GM21515 (cell line): Measurements from ENCODE around the gene TRIM54.
"Not testable (repeated sequence)": the region's sequence is repeated elsewhere in the genome, so short reads cannot be mapped to it uniquely, and the experiment has no call there.

Source experiments
- ATAC-seq: cut with Tn5 transposase; IDR thresholded peaks from one replicate; pipeline ENCODE4 v1.9.1; 2021; ENCODE audit not compliant: unreplicated experiment

Gene TRIM54

DNA sequence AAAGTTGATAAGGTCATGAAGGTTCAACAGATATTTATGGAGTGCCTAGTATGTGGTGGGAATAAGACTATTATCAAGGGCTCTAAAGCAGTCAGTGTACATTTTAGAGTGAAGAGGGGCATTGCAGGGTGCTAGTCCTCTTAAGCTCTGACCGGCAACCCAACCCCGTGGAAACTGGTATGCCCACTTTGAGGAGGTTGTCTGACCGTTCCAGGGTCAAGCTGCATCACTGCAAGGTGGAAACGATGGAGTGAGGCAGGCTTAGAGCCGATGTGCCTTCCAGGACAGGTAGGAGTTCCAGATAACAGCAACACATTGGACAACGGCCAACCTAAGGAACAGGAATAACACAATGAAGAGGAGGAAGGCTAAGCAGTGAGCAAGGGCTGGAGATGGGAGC is 27.4 kb downstream of the TRIM54 start:
- ATAC-seq: no peak

DNA sequence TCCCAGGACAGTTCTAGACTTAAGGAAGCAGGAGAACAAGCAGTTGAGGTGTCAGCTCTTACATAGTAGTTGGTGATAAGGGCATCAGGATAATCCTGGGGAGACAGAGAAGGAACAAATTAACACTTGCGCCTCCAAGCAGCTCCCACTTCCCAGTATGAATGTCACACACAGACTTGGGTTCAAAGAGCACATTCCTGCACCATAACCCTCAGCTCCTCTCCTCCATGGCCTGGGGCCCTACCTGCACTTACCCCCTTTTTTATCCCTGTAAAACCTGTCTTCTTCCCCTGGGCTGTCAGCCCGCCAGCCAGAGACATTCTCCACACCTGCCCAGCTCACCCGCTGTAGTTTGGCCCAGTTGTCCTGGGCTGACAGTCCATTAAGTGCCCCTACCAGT is 29.9 kb downstream of the TRIM54 start:
- no peak for ATAC-seq

DNA sequence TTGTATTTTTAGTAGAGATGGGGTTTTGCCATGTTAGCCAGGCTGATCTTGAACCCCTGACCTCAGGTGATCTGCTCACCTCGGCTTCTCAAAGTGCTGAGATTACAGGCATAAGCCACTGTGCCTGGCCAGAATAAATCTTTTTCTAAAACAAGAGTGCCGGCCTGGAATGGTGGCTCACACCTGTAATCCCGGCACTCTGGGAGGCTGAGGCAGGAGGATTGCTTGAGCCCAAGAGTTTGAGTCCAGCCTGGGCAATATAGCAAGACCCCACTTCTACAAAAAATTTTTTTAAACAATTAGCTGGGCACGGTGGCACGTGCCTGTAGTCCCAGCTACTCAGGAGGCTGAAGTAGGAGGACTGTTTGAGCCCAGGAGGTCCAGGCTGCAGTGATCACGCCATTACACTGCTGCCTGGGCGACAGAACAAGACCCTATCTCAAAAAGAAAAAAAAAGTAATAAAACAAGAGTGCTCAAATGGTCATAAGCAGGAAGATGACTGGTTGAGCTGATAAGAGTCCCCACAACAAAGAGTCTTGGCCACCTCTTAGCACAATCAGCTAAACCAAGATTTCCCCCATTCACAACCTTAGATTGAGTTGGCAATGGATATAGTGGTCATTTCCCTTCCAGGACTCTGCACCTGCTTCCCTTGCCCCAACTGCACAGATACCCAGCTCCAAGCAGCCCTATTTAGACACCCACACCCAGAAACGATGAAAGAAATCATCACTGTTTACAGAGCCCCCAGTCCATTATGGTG is 31.8 kb downstream of the TRIM54 start:
- ATAC-seq: no peak

DNA sequence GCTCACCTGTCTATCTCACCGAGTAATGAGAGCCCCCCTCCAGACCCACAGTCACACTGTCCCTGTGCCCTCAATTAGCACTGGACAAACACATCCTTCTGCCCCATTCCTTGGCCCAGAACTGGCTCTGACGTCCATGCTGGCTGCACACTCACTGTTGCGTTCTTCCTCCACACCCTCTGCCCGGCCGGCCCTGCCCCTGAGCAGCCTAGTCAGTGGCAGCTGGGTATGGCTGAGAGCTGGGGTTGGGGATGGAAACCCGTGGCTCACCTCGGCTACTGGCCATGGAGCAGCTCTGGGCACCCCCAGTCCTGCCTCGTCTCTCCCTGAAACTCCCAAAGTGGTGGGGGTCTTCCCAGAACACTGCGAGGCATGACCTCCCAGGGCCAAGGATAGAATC is 32.5 kb downstream of the TRIM54 start:
- no peak for ATAC-seq

DNA sequence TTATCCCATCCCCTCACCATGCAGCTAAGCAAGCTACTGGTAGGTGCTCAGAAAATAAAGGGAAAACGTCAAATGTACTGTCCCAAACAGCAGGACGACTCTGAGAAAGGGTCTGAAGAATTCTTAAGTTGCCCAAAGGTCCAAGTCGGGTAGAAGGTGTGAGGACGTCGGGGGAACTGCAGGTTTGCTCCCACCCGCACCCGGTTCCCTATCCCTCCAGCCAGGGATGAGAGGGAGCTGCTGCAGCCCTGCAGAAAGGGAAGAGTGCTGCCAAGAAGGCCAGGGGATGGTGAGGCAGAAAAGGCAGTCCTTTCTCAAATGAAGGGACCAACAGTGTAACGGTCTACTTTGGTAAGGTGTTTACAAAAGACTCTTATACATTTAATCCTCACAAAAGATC is 32.9 kb downstream of the TRIM54 start:
- ATAC-seq: no peak

DNA sequence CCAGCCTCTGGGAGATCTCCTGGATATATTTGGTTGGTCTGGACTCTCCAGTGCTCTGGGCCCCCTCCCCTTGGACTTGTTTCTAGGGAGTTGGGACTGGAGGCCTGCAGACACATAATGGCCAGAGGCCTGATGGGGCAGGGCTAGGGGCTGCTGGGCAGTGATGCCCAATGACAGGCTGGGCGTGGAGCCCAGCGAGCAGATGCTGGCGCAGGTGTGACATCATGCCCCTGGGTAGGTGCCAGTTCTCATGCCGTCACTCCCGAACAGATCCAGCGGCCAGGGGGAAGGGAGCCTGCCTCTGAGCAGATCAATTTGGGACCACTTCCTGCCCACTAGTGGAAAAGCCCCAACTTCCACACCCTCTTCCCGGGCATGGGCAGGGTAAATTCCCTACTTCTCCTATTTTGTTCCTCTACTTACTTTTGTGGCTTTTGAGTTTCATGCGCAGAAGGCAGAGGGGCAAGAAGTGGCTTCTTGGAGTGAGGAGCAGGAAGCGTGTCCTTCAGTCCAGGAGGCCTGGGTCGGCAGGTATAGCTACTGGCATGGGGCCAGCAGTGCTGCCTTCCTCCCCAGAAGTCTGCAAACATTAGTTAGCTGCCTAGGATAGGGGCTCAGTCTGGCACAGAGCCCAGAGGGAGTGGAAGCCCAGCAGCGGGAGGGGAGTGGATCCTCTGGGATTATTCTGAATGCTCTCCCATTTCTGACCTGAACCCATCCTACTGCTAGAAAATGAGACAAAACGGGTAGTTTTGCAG is 34.6 kb downstream of the TRIM54 start:
- ATAC-seq: no peak

DNA sequence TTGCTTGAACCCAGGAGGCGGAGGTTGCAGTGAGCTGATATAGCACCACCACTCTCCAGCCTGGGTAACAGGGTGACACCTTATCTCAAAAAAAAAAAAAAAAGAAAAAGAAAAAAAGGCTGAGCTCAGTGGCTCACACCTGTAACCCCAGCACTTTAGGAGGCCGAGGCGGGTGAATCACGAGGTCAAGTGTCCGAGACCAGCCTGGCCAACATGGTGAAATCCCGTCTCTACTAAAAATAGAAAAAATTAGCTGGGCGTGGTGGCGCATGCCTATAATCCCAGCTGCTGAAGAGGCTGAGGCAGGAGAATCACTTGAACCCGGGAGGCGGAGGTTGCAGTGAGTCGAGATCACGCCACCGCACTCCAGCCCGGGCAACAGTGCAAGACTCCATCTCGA is 37.6 kb downstream of the TRIM54 start:
- ATAC-seq: not testable (repeated sequence)

DNA sequence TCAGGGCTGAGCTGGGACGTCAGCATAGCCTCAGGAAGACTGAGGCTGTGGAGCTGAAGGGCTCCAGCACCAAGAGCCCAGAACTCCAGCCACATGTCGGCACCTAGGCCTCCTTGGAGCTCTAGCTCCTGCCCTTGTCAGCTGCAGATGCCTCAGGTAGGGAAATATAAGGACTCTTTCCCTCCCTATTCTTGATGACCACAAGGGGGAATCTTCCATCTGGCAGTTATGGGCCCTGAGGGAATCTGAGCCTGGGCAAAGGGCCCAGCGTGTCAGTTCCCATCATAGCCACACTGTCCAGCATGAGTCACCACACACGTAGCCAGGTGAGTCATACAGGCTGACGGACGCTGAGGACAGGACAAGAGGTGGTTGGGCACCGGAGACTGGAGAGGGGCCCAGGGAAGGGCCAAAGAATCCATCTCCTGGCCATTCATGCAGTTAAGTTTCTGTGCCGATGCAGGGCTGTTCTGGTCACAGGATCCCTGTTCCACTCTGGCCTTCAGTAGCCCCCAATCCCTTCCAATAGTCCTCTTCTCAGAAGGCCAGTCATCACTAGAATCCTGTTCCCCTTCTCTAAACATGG is 38.8 kb downstream of the TRIM54 start:
- no peak for ATAC-seq

DNA sequence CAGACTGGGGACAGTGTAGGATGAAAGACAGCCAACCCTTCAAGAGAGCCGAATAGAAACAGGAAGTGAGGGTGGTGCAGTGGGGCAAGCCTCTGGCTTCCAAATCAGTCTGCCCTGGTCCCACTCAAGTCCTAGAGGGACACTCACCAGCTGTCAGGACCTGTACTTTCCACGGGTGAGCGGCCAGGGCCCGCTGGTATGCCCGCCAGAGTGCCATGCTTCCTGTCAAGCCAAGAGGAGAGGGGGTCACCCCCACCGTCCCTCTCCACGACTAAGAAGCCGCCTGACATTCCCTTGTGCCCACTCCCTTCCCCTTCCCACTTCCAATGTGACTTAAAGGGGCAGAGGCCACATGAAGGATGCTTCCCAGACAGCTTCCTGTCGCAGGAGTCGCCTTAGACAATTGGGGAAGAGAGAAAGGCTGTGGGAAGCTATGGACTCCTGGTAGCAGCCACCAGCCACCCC is 40.1 kb downstream of the TRIM54 start:
- ATAC-seq: peak; percentile 6

DNA sequence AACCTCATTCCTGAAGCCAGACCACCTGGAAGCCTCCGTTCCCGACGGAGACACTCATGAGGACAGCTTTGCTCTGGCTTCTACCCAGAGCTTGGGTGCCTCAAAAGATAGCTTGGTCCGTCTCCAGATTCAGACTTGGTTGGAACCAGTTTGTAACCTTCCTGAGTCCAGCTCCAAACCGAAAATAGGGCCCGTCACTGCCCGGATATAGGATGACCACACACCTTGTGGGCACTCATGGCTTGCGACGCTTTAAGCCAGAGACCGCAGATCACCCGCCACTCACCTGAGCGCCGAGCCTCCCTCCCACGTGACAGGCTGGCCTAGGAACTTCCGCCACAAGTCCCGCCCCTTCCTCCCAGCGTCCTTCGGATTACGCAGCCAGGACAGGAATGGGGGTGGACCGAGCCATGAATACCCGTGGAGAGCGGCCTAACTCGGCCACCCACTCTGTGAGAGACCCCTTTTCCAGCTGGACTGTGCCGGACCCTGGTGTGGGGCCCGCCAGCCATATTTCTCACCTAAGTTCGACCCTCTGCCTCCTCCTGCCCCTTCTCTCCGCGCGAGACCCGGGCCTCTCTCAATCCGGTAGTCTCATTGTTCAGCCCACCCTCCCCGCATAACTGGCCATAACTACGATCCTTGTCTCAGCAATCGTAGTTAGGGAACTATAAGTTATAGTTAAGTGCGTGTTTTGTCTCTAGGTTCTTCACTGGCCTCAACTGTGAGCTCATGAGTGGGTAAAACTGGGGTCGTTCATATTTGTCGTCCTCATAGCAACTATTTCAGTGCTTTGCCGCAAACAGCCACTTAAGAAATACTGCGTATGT is 40.8 kb downstream of the TRIM54 start, which contains the start of gene MPV17:
Gene MPV17 (minus strand): TSS at position 332 of the 830 bp plus-strand sequence. CDS start 580 bp downstream, outside the sequence.
- ATAC-seq: peak; percentile 88

DNA sequence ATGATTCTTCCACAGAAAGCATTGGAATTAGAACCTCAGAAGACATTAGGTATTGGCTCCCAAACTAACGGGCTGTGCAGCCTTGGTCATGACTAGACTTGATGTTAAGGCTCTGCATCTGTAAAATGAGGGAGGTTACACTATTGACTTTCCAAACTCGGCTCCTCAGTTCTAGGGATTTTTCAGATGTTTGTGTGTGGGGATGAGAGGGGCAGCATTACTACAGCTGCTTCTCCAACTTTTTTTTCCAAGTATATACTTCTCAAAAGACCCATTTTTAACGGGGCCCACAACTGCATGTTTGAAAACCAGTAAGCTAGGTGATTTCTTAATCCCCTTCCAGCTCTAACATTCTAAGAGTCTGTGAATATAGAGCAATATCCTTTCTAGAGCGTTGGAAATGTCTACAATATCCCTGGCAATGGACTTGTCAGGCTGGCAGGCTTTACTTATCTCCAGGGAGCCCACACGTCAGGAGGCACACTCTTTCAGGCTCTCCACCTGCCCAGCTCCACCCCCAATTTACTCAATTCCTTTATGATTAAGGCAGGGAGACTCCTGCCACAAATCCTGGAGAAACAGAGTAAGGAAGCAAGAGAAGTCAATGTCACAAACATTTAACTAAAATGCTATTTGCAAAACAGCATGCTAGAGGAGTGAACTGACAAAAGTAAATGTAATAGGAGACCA is 41.5 kb downstream of the TRIM54 start:
- ATAC-seq: no peak

DNA sequence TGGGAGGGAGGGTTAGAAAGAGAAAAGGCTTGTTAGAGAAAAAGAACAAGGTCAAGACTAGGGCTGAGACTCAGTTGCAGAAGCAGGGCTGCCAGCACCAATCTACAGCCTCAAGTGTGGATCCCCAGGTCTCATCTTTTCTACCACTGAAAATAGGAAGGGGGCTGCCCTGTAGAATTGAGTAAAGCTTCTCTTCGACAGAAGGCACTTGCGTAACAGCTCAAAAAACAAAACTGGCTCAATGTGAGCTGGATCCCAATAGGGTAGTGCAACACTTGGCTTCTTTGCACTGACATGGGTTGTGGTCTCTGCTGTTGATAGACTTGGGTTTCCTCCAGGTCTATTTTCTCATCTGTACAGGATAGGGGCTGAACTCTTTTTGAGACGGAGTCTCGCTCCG is 42.5 kb downstream of the TRIM54 start:
- no peak for ATAC-seq

DNA sequence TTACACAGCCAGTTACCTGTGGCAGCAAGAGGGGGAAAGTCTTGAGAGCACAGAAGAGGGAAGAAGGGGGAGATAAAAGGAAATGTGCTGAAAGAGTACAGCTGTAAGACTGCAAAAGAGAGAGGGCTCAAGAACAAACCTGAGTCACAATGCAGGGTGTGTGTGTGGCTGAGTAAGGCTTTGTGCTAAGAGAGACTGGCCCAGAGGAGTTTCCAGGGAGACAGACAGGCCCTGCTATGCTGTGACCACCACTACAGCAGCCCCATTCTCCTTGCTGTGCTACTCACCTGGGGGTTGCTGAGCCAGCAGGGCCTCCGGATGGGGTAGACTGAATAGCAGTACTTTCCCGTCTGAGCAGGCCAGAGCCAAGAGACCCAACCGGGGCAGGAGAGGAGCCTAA is 53.1 kb downstream of the TRIM54 start:
- ATAC-seq: no peak

DNA sequence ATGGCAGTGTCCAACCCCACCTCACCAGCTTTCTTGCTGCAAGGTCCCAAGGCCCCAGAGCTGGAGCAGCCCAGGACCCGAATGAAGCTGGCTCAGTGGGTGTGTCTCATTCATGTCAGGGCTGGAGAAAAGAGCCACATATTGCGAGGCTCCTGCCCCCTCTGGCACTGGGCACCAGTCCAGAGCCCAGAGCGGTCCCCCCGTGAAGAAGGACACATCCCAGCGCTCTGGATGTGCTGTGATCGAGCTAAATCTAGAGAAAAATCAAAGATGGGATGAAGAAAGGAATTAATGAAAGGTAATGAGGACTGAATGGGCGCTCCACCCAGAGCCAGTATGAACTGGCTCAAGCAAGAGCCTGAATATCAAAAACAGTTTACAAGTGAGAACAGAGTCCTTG is 53.9 kb downstream of the TRIM54 start:
- ATAC-seq: no peak

DNA sequence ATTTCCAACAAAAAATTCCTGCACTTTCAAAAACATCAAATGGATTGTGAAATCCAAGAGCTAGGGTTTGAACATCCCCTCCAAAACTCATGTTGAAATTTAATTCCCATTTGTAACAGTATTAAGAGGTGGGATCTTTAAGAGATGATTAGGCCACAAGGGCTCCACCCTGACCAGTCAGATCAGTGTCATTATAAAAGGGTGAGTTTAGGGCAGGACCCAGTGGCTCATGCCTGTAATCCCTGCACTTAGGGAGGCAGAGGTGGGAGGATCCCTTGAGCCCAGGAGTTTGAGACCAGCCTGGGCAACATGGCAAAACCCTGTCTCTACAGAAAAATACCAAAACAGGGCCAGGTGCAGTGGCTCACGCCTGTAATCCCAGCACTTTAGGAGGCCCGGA is 65.4 kb downstream of the TRIM54 start:
- no peak for ATAC-seq

DNA sequence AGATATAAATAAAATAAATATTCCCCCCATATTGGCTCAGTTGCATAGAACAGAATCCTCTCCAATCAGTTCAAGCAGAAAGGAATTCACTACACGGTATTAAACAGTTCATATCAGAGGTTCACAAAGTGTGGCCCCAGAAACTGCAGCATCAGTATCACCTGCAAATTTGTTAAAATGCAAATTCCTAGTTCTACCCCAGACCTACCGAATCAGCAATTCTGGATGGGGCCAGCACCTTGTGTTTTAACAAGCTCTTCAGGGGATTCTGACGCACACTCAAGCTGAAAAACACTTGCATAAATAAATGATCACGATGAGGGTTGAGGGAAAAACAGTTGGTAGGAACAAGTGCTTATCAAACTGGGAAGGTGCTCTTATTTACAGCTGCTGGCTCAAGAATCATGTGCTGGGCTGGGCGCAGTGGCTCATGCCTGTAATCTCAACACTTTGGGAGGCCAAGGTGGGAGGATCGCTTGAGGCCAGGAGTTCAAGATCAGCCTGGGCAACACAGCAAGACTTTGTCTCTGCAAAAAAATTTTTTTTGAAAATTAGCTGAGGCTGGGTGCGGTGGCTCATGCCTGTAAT is 68.0 kb downstream of the TRIM54 start:
- no peak for ATAC-seq

DNA sequence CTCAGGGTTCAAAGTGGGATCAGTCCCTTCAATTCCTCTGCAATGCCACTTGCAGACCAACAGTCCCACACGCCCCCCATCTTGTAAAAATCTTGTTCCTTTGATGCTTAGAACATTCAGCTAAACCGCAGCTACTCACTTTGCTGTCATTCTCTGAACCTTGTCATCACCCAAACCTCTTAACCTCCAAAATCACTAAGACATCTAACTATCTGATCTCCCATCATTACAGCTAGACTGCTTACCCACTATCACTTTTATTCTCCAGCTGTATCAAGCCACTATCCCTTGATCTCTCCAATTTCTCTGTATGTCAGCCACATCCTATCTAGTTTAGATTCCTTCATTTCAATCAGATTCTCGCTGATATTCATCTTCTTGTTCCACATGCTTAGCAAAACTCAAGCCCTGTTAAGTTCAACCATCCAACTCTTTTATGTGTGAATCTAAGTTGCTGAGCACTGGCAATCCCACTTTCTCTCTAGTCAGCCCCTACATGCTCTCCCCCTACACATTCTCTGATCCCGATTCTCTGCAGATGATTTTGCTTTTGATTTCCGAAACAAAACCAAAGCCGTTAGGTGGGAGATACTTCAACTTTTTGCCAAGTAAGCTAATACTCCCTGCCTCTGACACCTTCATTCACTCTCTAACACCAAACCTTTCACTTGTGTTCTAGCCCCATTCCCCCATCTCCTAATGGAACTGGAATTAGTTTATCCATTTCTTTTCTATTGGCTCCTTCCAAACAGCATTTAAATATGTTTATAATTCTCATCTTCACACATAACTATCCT is 69.8 kb downstream of the TRIM54 start:
- no peak for ATAC-seq

DNA sequence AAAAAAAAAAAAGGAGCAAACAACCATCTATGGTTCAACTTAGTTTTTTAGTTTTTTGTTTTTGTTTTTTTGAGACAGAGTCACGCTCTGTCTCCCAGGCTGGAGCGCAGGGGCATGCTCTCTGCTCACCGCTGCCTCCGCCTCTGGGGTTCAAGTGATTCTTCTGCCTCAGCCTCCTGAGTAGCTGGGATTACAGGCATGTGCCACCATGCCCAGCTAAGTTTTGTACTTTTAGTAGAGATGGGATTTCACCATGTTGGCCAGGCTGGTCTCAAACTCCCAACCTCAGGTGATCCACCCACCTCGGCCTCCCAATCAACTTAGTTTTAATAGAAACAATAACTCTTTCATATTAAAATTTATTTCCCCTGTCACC is 71.1 kb downstream of the TRIM54 start:
- not testable (repeated sequence) for ATAC-seq
